GM21447 (cell line): ENCODE results near the gene GPR148.

Experiments
- ATAC-seq: cut with Tn5 transposase; IDR thresholded peaks from one replicate; pipeline ENCODE4 v1.9.1; 2021; ENCODE audit not compliant: unreplicated experiment

Gene GPR148

DNA sequence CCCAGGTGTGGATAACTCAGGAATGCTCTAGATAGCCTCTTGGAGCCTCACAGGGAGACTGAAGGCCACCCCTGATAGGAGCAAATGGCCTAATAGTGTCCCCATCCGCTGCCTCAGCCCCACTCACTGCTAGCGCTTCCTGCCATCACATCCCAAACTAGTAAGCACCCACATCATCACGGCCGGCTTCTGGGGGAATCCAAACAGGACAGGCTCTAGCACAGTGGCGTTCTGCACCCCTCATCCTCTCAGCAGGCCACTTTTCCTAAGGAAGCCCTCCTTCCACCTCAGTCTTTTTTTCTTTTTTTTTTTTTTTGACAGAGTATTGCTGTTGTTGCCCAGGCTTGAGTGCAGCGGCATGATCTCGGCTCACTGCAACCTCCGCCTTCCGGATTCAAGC, 20.2 kb downstream of the GPR148 start:
- ATAC-seq, result no peak

DNA sequence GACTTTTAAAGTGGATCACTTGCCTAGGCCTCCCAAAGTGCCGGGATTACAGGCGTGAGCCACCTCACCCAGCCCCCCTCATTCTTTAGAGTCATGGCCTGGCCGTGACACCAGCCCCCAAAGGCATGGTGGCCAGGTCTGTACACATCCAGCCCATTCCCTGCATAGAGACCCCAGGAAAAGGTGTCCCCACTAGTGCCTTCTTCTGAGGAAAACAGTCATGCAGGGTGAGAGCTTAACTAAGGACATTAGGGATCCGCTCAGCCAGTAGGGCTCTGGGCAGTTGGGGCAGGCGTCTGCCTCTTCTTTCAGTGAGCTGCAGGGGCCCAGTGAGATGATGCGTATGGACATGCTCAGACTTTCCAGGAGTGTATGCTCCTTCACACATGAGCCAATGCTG, 20.8 kb downstream of the GPR148 start:
- ATAC-seq, result no peak

DNA sequence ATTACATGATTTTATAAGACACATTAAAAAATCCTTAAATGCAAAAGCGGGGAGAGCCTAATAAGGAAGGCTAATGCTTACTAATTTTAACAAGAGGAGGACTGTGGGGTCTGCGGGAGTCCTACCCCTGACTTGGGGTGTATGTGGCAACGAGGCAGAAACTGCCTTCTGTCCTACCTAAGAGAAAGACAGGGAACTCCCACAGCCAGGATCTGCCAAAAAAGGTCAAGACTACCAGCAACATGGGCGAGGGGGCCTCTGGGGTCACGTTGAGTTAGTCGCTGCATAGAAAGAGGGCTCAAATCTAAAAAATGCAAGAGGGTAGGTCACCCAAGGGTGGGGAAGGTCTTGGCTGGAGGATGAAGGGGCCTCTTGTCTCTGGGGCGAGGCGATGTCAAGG, 25.9 kb downstream of the GPR148 start:
- no peak for ATAC-seq

DNA sequence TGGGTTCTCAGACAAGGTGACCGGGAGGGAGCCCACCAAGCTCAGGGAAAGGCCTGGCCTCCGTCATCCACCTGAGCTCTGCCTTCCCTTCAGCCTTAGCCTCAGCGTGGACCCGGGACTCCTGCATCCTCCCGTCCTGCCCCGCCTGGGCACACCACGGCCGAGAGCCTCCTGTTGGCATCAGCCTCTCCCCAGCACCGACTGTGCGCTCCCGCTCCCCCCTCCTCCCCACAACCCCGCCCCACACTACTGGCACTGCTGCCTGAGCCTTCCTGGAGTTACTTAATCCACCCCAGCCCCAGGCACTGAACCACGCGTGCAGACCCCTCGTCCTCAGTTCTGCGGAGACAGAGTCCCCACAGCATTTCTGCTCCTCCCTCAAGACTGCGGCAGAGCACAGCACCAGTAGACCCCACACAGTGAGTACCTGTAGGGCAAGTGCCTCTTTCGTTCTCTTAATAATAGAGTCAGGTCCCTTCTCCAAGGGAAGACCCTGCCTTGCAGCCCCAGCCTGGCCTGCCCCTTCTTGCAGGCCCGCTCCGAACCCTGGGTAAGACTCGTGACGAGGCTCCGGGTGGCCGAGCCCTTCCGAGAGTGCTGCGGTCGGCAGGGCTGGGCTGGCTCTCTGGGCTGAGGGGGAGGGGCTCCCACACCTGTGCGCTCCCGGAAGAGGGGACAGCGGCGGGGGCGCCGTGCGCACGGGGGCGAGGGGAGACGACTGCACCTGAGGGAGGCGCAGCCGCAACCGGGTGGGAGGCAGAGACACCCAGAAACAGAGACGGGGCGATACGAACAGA, 26.6 kb downstream of the GPR148 start, which contains the start of gene AMER3:
Gene AMER3, plus strand, starts transcription at position 285 of the 797 bp plus-strand sequence. CDS start 6,533 bp downstream, outside the sequence.
- no peak for ATAC-seq

DNA sequence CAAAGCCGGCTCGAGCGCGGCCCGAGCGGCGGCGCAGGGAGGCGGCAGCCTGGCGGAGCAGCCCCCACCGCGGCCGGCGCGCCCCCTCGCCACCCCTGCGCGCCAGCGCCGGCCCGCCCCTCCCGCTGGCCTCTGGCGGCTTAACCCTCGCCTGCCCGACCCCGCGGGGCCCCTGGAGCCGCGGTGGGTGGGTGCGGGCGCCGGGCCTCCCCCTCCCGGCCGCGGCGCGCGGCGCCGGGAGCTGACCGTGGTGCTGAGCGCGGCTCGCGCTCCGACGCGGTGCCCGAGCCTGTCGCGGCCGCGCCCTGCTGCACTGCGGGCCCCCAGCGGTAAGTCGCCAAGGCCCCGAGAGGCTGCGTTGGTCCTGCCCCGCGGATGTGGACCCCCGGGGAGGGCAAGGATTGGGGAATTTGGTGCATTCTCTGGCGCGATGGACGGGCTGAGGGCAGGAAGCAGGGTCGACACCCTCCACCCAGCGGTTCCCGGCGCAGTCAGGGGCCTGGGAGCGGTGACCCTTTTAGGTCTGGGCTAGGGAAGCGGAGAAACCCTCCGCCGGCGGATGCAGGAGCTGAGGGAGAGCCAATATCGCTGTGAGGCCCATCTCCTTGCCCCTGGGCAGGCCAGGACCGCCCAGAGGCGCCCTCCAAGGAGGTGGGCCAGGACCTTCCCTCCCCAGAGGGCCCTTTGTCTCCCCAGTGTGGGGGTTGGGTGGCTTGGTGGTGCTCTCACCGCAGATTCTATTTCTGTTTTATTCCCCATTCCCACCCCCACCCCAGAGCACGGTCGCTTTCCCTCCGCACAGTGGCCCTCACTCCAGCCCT, 27.4 kb downstream of the GPR148 start:
- no peak for ATAC-seq

DNA sequence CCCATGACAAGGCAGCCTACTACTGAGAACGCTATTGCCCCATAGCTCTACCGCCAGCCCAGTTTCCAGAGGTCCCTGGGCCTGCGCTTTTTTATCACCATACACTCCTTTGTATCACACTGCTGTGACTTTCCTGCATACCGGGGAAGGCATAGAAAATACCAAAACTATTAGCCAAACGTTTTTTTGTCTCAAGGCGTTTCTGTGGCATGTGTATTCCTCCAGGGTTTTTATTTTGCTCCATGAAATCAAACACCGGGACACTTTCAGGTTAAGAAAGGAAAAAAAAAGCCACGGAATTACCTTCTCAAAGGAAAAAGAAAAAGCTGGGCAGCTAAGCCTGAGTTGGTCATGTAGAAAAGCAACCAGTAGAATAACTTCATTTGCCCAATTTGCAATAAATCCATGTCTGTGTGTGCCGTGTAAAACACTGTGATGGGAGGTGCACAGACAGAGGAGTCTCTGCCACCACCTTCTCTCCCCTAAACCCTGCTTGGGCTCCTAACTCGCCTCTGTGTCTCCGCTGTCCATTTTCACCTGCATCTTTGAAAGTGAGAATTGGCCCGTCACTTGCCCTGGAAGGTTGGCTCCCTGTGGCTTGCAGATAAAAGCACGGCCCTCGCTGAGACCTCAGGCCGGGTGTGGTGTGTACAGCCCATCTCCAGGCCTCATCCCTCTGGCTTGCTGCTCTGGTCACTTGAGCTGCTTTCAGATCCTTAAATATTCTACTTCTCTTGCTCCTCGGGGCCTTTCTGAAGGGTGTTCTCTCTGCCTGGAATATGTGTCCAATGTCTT, 28.2 kb downstream of the GPR148 start:
- no peak for ATAC-seq

DNA sequence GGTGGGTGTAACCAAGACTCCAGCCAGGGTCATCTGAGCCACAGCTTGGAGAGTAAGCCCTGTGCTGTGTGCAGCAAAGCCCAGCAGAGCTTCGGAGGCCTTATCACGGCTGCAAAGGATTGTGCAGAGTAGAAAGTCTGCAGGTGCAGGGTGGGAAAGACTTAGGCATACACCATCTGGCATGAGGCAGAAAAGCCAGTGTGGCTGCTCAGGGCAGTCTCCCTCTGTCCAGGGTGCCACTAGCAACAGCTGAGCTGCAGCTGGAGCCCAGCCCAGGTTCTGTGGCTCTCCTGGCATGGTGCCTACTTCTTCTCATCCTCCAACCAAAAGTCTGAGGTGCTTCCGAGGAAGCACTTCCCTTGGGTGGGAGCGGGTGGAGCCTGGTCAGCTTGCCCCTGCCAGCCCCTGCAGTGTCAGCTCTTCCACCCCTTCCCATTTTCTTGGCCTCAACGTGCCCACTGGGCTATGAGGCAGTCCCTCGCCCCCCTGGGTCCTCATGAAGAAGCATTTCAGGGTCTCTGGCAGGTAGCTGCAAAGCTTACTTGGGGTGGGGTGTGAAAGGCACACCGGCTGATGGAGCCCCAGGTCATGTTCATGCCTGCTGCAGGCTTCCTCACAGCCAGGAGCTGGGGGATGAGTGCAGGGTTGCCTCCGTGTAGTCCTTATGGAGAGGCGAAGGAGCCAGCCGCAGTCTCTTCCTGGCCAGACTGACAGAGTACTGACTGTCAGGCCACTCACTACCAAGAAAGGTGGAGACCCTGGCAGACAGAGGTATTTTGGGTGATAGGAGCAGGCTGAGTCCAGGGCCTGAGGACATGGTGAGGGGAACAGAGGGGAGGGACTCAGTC, 31.3 kb downstream of the GPR148 start:
- ATAC-seq, result no peak

DNA sequence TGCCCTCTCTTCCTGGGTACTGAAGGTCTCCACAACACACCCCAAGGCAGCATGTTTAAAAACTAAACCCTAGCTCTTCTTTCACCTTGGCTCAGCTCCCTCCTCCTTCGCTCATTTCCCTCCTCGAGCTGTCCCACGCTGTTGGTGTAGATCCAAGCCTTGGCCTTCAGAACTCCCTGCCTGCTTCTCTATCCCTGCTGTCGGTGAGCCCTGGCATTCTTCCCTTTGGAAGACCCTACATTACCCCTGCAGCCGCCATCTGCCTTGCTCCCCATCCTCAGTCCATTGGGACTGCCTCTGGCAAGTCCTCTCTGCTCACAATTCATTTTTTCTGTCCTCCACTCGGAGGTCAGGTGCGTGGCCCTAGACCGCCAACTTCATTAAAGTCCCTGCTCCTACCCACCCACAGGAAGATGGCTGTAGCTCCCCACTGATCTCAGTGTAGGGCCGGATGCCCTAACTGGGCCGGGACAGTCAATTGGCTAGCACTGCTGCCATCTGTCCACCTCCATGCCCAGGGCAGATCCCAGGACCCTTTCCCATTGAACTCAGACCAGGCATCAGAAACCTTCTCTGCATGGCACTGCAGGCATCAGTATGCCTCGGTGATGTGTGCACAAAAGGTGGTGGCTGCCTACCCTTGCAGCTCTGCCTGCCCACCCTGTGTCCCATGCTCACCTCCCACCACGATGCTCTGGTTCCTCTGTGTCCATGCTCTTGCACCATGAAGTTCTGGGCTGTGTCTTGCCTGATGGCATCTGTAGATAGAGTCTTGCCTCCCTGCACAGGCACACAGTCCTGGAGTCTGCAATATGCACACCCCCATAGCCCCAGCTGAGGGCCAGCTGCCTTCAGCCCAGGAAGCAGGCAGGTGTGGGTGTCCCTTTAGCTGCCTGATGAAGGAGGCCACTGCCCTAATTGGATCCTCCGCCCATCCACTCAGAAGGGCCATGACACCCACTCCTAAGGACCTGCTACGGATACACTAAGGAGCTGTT, 32.2 kb downstream of the GPR148 start:
- ATAC-seq, result no peak

DNA sequence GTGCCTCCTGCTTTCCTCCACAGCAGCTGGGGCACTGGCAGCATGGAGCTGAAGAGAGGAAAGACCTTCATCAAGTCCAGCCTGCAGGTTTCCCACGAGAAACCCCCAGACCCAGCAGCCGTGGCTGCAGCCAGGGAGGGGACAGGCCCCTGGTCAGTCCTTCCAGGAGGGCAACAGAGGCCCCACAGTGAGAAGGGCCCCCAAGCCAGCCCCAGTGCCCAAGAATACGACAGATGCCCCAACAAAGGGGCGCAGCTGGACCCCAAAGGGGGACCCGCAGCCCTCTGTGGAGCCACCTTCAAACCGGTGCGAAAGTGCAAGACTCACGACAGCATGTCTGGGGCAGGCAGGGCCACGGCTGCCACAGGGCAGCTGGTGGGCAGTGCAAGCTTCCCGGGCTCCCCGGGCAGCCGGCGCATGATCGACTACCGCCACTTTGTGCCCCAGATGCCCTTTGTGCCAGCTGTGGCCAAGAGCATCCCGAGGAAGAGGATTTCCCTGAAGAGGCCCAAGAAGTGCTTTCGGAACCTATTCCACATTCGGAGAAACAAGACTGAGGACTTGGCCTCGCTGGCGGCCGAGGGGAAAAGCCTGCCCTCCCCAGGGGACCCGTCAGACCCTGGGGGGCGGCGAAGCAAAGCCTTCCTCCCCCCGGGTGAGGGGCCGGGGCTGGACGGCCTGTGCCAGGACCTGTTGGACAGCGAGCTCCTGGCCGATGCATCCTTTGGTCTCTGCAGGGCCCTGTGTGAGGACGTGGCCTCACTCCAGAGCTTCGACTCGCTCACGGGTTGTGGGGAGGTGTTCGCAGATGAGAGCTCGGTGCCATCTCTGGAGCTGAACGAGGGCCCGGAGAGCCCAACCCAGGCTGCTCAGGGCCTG, 33.4 kb downstream of the GPR148 start:
- ATAC-seq, result no peak

DNA sequence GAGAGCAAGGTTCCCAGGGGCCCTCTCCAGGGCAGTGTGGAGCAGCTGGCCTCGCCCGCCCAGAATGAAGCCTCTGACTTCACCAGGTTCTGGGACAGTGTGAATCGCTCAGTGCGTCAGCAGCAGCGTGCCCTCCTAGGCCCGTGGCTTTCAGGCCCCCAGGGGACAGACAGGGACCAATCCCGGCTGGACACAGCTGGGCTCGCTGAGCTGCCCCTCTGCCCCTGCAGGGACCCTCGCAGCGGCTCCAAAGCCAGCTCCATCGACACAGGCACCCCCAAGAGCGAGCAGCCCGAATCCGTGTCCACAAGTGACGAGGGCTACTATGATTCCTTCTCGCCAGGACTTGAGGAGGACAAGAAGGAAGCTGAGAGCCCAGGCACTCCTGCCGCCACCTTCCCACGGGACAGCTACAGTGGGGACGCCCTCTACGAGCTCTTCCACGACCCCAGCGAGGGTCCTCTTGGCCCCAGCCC, 34.1 kb downstream of the GPR148 start:
- ATAC-seq, result no peak

DNA sequence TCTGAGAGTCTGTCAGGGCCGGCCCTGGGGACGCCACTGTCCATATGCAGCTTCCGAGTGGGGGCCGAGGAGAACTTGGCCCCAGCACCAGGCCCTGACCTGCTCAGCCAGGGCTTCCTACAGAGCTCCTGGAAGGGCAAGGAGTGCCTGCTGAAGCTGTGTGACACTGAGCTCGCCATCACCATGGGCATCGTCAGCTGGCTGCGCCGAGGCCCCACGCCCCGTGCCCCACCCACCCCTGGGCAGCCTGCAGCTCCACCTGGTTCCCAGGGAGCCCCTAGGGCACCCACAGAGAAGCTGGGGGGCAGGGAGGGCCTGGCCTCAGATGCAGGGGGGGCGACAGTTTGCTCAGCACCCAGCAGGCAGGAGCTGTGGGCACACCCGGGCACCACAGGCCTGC, 34.5 kb downstream of the GPR148 start:
- no peak for ATAC-seq

DNA sequence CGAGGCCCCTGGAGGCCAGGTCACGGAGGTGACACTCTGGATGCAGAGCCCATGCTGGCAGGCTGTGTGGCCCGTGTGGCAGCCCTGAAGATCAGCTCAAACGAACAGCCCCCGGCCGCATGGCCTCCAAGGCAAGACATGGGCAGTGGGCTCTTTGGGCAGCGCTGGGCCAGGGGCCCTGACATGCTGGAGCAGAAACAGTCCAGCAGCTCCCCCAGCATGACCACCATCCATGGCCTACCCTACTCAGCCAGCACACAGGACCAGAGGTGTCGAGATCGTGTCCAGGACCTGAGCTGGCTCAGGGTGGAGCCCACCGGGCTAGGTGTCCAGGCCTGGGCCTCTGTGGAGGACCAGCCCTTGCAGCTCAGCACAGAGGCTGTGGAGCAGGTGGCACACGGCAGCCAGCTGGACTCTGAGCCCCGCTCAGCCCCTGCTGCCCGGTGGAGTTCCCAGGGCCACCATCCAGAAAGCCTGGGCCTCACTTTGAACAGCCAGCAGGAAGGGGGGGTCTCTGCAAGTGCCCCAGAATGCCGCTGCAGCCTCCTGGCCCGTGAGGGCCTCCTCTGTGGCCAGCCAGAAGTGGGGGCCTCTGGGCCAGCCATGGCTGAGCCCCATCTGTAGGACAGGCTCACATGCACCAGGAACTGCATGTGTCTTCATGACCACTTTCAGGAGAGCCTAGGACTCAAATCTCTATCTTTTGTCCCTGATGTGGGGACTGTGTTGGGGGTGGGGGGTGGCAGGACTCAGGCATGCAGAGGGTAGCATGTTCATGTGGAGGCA, 35.4 kb downstream of the GPR148 start:
- ATAC-seq, result no peak

DNA sequence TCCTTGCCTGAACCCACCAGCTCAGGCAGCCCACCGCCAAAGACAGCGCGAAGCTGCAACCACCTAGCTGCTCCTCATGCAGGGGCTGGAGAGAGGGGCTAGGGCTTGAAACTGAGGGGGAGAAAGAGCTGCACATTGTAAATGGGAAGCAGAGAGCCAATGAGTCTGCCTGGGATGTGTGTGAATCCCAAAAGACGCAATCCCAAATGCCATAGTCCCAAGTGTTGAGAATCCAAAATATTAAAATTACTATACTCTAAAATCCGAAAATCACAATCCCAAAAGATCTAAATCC, 35.9 kb downstream of the GPR148 start:
- ATAC-seq, result no peak

DNA sequence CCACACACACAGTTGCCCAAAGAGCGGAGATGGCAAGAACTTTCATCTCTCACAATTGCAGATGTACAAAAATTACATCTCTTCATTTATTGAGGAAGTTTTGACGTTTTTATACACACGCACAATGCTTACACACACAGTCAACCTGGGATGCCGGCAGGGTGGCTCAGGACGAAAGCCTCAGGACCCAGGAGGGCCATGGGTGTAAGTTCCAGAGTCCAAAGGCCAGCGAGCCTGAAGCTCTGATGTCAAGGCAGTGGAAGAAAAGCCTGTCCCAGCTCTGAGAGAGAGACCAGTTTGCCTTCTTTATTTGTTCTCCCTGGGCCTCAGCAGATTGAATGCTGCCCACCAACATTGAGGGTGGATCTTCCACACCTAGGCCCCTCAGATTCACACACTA, 36.6 kb downstream of the GPR148 start:
- ATAC-seq, result no peak

DNA sequence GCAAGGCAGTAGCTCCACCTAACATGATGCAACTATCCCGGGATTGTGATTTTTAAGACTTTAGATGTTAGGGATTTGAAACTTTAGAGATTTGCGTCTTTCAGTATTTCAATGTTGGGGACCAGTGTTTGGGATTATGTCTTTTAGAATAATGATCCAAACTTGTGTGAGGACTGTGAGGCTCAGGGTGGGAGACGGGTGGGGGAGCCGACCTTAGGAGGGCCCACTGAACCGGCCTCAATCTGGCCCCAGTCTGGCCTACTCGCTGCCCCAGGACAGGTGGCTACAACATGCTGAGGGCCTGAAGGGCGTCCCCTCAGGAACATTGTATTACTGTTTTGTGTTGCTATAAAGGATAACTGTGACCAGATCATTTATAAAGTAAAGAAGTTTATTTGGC, 37.2 kb downstream of the GPR148 start:
- no peak for ATAC-seq

DNA sequence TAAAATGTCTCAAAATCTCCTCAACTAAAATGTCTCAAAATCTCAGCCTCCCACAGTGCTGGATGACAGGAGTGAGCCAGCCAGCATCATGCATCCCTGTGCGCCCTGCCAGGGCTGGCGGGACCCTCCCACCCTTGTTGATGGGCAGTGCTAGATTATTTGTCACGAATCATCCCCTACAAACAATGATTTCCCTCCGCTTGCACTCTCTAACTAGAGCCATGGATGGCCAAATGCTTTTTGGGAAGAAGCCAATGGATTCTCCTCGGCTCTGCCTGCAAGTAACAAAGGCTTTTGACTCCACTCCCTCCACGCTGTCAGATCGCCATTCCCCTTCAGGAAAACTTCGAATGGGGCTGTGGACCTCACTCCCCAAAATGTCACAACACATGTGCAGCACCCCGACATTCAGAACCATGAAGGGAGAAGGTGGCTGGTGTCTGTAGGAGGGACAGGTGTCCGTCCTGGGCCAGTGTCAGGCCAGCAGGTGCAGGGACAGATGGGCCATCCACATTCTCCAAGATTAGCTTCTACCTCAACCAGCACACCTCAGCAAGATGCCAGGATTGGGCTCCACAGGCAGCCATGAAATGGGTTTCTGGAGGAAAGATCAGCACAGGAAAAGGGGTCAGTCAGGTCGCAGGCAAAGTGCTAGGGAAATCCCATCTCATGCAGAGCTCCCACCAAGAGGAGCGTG, 38.0 kb downstream of the GPR148 start:
- ATAC-seq, result no peak

DNA sequence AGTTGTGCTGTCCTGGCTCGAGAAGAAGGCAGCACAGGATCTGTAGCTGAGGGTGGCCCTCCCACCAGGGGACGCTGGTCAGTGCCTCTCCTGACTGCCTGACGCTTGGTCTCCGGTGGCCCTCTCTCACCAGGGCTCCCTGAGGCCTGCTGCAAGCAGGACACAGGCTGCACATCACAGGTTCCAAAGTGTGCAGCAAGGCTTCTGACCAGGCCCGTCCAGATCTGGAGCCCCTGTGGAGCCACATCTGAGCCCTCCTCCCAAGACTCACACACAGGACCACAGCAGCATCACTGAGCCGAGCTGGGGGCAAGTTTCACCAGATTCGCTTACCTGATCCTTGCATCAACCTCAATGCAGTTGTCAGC, 38.5 kb downstream of the GPR148 start:
- no peak for ATAC-seq
